GM19328 (cell line): Measurements from ENCODE around the gene CABP1.
"Not testable (repeated sequence)": the region's sequence is repeated elsewhere in the genome, so short reads cannot be mapped to it uniquely, and the experiment has no call there.

Experiments
- ATAC-seq: cut with Tn5 transposase; IDR thresholded peaks from one replicate; pipeline ENCODE4 v1.9.1; 2021; ENCODE audit warnings: mild to moderate bottlenecking, moderate library complexity; ENCODE audit not compliant: unreplicated experiment

The CABP1 gene

DNA sequence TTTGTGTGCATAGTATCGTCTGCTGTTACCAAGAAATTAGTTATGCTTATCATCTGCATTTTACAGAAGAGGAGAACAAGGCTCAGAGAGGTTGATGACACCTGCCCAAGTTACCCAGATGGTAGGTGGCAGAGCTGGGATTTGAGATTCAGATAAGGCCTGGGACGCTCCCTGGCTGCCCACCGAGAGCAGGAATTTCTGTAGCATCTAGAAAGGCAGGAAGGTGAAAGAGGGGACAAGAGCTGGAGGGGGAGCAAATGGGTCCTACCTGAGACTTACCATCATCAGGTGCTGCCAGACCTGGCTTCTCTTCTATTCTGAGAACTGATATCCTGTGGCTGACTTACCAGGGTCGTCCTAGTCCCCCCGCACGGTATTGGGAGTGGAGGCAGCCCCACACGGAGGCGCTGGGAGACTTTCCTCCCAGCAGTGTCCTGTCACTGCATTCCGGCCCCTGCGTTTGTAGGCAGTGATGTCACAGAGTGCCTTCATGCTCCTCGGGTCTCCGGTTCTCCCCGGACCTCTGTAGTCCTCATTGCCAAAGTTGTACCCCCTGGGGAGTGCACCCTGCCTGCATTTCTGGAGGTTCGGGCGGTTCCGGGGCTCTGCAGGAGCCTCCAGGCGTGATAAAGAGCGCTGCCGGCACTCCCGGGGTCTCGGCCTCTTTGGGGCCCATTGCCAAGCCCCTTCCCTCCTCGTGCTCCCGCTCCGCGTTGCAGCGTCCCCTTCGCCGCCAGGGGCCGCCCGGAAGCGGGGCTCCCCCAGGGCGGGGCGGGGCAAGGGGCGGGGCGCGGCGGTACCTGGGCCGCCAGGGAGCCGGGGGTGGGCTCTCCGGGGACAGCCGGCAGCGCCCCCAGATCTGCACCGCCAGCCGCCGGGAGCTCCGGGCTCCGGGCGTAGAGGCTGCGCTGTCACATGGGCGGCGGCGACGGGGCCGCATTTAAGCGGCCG lies at the start of gene CABP1:
Gene CABP1, plus strand, starts transcription at position 856 of the 951 bp plus-strand sequence. Its CDS starts 60 bp downstream, at position 916.
- peak; percentile 65 for ATAC-seq

DNA sequence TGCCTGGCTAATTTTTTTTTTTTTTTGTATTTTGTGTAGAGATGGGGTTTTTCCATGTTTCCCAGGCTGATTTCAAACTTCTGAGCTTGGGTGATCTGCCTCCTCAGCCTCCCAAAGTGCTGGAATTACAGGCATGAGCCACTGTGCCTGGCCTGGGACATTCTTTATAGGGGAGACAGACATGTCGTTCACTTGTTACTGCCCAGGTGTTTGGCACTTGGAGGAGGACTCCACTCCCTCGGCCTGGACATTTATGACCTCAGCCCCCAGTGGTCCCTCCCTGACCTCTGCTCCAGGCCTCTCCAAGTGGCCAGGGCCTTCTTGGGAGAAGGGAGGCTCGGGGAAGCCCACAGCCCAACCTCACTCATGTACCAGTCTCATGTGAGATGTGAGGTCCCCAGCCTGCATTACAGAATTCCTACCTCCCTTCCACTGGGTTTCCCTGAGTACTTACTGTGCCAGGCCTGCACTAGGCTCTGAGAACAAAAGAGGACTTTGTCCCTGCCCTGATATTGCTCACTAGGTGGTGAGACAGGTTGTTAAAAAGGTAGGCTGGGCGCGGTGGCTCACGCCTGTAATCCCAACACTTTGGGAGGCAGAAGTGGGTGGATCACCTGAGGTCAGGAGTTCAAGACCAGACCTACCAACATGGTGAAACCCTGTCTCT lies 49.6 kb upstream of the CABP1 start:
- ATAC-seq = no peak

DNA sequence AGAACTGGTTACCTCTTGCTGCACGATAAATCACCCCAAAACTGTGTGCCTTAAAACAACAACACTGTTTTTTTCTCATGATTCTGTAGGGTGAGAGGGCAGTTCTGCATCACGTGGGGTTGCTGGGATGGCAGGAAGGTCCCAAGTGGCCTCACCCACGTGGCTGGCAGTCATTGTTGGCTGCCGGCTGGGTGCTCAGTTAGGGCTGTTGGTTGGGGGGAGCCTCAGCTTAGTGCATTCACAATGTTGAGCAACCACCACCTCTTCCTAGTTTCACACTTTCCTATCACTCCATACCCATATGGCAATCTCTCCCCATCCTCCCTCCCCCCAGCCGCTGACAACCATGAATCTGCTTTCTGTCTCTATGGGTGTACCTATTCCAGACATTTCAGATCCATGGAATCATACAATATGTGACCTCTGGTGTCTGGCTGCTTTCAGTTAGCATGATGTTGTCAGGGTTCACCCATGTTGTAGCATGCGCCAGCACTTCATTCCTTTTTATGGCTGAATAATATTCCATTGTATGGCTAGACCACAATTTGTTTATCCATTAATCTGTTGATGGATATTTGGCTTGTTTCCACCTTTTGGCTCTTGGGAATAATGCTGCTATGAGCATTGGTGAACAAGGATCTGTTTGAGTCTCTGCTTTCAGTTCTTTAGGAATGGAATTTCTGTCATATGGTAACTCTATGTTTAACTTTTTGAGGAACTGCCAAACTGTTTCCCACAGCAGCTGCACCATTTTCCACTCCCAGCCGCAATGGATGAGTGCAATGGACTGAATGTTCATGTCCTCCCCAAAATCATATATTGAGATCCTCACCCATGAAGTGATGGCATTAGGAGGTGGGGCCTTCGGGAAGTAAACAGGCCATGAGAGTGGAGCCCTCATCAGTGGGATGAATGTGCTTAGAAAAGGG lies 48.0 kb upstream of the CABP1 start:
- ATAC-seq = no peak

DNA sequence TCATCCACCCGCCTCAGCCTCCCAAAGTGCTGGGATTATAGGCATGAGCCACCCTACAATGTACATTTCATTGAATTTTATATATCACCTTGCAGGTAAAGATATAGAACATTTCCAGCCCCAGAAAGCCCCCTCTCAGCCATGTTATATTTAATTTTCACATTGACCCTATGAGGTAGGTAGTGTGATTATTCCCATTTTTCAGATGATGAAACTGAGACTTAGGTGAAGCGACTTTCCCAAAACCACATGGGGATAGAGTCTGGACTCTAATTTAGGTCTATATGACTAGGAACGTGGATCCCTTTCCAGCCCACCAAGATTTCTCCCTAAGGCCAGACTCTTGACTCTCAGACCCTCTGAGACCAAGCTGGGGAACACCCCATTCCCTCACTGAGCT lies 43.5 kb upstream of the CABP1 start:
- ATAC-seq = no peak

DNA sequence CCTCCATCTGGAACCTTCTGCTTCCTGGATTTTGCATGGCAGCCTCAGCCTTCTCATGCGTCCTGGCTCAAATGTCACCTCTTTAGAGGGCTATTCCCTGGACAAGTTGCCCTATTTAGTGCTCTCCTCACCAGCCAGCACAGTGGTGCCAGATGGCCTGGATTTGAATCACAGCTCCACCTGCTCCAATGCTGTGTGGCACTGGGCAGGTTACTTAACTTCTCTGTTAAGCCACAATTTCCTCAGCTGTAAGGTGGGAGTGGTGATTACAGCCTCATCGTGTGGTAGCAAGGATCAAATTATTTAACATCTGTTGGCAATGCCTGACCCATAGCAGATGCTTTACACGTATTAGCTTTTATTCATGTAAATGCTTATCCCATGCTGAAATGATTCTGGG lies 42.6 kb upstream of the CABP1 start:
- no peak for ATAC-seq

DNA sequence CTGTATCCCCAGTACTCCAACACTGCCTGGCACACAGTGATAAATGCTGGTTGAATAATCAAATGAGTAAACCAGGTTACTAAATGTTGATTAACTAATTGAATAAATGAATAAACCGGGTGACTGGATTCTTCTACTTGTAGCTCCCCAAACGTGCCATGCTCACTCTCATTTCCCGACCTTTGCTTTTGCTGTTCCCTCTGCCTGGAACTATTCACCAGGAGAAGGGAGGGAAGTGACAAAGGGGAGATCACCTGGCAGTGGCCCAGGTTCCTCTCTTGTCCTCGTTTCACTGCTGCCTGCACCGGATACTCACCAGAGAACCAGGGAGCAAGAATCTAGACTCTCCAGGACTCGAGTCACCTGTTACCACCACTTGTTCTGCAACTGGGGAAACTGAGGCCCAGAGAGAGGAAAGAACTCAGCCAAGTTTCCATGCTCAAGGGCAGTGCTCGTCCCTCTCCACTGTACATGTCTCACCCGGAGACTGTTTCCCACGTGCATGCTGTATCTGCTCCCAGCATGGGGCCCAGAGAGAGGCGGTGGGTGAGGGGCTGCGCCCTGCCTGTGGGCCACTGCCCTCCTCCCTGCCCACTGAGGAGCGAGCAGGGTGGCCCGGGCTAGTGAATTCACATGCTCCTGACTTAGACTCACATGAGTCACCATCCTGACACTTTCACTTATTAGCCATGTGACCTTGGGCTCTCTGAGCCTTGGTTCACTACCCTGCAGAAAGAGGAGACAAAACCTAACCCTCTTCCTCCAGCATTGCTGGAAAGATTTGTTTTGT lies 41.6 kb upstream of the CABP1 start:
- ATAC-seq = no peak

DNA sequence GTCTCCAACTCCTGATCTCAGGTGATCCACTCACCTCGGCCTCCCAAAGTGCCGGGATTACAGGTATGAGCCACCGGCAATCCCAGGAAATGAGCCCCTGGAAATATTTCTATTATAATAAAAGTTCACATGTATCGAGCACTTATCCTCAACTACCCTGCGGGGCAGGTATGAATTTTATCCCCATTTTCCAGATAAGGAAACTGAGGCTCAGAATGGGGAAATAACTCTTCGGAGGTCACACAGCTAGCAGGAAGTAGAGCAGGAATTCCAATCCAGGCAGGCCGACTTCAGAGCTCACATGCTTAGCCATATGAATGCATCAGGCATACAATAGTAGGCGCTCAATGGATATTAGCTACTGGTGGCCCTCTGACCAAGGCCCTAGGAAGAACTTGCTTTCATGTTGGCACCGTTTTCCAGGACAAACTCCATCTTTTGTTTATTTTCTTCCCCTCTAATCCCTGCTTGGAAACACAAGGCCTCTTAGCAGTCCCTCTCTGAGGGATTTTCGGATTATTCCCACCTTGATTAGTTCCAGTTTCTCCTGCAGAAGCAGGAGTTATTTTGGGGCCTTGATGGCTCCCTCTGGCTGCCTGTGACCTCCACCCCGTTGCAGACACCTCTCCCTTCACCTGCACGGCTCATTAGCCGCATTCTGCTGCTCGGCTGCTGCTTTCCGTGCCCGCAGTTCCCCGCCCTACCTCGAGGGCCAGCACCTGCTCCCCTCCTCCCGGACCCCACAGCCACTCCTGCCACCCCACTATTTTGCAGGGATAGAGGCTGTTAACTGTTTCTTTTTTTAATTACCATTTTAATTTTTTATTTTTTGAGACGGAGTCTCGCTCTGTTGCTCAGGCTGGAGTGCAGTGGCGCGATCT lies 40.5 kb upstream of the CABP1 start:
- no peak for ATAC-seq

DNA sequence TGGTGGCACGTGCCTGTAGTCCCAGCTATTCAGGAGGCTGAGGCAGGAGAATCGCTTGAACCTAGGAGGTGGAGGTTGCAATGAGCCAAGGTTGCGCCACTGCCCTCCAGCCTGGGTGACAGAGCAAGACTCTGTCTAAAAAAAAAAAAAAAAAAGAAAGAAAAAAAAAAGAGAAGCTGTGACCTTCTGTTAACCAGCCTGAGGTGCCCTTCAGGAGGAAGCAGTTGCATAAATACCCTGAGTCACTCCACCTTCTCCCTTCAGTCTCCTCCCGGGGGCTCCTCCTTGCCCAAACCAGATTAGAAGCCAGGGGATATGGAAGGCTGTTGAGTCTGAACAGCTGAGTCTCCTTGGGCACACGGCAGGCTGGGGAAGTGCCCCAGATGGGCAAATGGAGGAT lies 38.0 kb upstream of the CABP1 start:
- not testable (repeated sequence) for ATAC-seq

DNA sequence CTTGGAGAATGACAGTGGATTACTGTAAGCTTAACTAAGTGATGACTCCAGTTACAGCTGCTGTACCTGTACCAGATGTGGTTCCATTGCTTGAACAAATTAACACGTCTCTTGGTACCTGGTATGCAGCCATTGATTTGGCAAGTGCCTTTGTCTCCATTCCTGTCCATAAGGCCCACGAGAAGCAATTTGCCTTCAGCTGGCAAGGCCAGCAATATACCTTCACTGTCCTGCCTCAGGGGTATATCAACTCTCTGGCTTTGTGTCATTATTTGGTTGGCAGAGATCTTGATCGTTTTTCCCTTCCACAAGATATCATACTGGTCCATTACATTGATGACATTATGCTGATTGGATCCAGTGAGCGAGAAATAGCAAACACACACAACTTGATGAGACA lies 29.9 kb upstream of the CABP1 start:
- no peak for ATAC-seq

DNA sequence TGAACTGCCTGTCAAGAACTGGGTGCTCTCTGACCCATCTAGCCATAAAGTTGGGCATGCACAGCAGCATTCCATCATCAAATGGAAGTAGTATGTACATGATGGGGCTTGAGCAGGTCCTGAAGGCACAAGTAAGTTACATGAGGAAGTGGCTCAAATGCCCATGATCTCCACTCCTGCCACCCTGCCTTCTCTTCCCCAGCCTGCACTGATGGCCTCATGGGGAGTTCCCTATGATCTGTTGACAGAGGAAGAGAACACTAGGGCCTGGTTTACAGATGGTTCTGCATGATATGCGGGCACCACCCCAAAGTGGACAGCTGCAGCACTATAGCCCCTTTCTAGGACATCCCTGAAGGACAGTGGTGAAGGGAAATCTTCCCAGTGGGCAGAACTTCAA lies 28.9 kb upstream of the CABP1 start:
- not testable (repeated sequence) for ATAC-seq

DNA sequence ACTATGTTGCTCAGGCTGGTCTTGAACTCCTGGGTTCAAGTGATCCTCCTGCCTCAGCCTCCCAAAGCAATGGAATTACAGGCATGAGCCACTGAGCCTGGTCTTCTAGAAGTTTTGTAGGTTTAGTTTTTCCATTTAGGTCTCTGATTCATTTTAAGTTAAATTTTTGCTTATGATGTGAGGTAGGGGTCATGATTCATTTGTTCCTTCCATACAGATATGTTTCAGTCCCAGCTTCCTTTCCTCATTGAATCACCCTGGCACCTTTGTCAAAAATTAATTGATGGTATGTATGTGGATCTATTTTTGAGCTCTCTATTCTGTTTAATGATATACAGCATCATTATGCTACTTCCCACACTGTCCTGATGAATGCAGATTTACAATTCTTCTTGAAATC lies 25.6 kb upstream of the CABP1 start:
- ATAC-seq = no peak

DNA sequence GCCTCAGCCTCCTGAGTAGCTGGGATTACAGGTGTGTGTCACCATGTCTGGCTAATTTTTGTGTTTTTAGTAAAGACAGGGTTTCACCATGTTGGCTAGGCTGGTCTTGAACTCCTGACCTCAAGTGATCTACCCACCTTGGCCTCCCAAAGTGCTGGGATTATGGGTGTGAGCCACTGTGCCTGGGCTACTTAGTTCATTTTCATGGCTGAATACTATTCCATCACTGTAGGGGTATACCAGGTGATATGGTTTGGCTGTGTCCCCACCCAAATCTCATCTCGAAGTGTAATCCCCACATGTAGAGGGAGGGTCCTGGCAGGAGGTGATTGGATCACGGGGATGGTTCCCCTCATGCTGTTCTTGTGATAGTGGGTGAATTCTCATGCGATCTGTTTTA lies 23.2 kb upstream of the CABP1 start:
- not testable (repeated sequence) for ATAC-seq

DNA sequence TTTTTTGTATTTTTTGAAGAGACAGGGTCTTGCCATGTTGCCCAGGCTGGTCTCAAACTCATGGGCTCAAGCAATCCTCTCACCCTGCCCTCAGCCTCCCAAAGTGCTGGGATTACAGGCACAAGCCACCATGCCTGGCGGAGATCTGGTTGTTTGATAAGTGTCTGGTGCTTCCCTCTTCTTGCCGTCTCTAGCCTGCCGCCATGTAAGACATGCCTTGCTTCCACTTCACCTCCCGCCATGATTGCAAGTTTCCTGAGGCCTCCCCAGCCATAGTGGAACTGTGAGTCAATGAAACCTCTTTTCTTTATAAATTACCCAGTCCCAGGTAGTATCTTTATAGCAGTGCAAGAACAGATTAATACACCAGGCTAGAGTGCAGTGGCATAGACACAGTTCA lies 22.7 kb upstream of the CABP1 start:
- not testable (repeated sequence) for ATAC-seq

DNA sequence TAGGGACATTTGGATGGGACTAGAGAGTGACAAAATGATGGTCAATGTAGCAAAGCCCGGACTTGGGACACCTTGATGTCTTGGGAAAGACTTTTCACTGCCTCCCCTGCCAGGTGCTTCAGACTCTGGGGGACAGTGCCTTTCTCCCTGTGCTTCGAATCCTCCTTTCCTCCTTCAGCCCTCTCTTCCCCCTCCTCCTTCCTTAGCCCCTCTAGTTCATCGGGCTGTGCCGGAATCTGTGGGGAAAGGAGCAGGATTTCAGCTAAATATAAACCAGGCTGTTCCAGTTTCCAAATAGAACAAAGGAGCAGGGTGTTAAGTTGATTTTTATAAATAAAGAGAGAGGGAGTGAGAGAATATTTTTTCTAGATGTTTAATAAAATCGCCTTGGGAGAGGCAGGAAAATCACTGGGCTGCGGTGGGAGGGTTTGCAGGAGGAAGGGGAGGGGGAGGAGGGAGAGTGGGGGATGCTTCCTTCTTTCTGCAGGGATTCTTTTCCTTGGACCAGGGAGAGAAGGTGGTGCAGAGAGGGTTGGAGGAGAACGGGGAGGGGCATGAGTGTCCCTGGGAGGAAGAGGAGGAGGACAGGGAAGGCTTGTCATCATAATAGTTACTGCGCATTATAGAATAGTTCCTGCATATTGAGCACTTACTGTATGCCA lies 21.3 kb upstream of the CABP1 start:
- no peak for ATAC-seq

DNA sequence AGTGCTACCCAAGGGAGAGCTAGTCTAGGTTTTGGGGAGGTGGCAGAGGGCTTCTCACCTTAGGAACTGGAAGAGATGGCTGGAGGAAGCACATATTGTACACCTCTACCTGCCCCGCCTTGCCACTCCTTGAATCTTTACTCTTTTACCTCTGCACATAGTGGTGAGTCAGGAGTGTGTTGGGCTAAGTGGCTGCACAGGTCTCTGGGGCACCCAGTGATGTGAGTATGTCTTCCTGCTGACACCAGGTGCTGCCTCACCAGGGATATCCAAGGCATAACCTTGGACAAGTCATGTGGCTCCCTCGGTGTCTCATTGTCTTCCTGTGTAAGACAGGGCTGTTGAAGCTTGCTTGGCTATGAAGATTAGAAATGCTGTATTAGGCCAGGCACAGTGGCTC lies 19.8 kb upstream of the CABP1 start:
- ATAC-seq = no peak

DNA sequence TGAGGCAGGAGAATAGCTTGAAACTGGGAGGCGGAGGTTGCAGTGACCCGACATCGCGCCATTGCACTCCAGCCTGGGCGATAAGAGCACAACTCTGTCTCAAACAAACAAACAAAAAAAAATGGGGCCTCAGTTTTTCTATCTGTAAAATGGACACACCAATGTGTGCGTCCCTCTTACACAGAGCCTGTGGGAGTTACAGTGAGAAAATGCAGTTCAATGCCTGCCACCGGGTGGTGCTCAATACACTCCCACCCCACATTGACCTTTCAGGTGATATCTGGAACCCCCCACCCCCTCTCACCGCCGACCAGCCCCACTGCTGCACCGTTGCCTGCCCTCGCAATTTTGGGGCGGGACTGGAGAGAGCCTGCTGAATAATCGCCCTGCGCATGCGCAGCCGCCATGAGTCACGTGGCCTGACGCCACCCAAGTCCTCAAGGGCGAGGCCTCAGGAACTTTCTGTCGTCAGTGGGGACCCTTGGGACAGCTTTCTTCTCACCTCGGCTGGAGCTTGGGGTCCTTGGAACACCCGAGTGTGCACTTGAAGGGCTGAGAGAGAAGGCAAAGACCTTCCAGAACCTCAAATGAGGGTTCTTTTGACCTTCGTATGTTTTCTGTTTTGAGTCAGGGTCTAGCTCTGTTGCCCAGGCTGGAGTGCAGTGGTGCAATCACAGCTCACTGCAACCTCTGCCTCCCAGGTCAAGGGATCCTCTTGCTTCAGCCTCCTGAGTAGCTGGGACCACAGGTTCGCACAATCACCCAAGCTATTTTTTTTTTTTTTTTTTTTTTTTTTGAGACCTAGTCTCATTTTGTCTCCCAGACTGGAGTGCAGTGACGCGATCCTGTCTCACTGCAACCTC lies 14.6 kb upstream of the CABP1 start:
- no peak for ATAC-seq

DNA sequence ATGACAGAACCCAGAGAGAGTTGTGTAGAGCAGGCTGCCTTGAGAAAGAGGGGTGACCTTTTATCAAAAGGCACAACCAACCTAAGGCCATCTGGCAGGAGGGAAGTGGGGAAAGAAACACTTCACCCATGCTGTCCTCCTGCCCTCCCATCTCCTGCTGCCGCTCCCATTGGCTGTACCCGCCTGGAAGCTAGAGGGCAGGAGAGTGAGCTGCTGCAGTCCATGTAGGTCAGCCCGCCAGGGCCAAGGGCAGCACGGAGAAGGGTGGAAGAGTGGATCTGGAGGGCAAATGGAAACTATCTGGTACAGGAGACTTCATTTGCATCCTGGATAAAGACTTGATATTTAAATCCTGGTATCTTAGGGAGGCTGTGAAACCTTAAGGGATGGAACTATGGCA lies 11.5 kb upstream of the CABP1 start:
- ATAC-seq = no peak
